Measurements from ENCODE around the gene TEAD1.

GRCh38 chr11:12905435-12905834 lies 231.2 kb downstream of the TEAD1 start:
- no peak for TF ChIP-seq POLR2AphosphoS5 (IDR thresholded peaks at IDR 0.05; ENCODE audit: low read depth, low read length)
- TF ChIP-seq TAF1 (IDR thresholded peaks at IDR 0.05; ENCODE audit: borderline replicate concordance, insufficient read depth, low read length) = no peak
